SK-N-SH (cell line): ENCODE data around the gene UNK. TPM values are rescaled to one million over a fixed set of nuclear protein-coding genes. Genes with fewer than 3 reads are reported as not detected.

Experiments used
- CTCF ChIA-PET: fragments of 300-600, 350-600 bp; formaldehyde crosslinking; extraction: SDS; loops from one replicate; lab custom pipeline; 2021; lab: Yijun Ruan, JAX
- POLR2A ChIA-PET: fragments of 350-600 bp; sonication (Branson Sonifier 250); formaldehyde crosslinking; extraction: SDS; loops from one replicate; lab custom pipeline; 2020; ENCODE audit warnings: antibody characterized with exemption, inconsistent platforms; lab: Yijun Ruan, JAX
- DNase-seq: peaks from one replicate; pipeline ENCODE4 v3.0.0; 2012
- H2AFZ ChIP-seq: fragments of 200-600 bp; sonication (generic); 2 replicates; pipeline ENCODE4 v1.8.1; 2016; ENCODE audit warnings: antibody characterized with exemption, mild to moderate bottlenecking, low read depth
- H3F3A ChIP-seq: fragments of 200-600 bp; sonication (generic); replicated peaks from 2 replicates; pipeline ENCODE3; 2016; ENCODE audit warnings: antibody characterized with exemption, mild to moderate bottlenecking; ENCODE audit not compliant: insufficient read depth
- H3K27ac ChIP-seq, 2 experiments: fragments of 200-500 bp in 1 of 2; fragments of 200-600 bp in 1 of 2; sonication (Bioruptor generic) in 1 of 2; sonication (generic), shearing (Covaris generic) in 1 of 2; 2 replicates each; pipeline versions ENCODE4 v1.5.1 to v1.6.1; 2014 to 2016; ENCODE audit warnings: low read depth in 2 of 2, inconsistent platforms in 1 of 2, low read length in 1 of 2, mild to moderate bottlenecking in 1 of 2, mixed read lengths in 1 of 2
- H3K27me3 ChIP-seq: fragments of 200-600 bp; sonication (generic), shearing (Covaris generic); 2 replicates; pipeline ENCODE4 v1.6.1; 2016; ENCODE audit warnings: mixed run types; ENCODE audit not compliant: insufficient read depth
- H3K36me3 ChIP-seq, 2 experiments: fragments of 200-500 bp in 1 of 2; fragments of 200-600 bp in 1 of 2; sonication (Bioruptor generic) in 1 of 2; sonication (generic) in 1 of 2; replicated peaks in 1 of 2; 2 replicates each; pipeline versions ENCODE3 to v1.5.1; 2014 to 2016; ENCODE audit warnings: low read length in 1 of 2, mild to moderate bottlenecking in 1 of 2; ENCODE audit not compliant: insufficient read depth in 2 of 2, control insufficient read depth in 1 of 2
- H3K4me1 ChIP-seq, 2 experiments: fragments of 200-500 bp in 1 of 2; fragments of 200-600 bp in 1 of 2; sonication (Bioruptor generic) in 1 of 2; sonication (generic), shearing (Covaris generic) in 1 of 2; 2 replicates each; pipeline versions ENCODE4 v1.5.1 to v1.6.1; 2014 to 2016; ENCODE audit warnings: low read depth in 1 of 2, low read length in 1 of 2, mixed run types in 1 of 2; ENCODE audit not compliant: insufficient read depth in 2 of 2, control insufficient read depth in 1 of 2
- H3K4me2 ChIP-seq: fragments of 200-600 bp; sonication (generic), shearing (Covaris generic); 2 replicates; pipeline ENCODE4 v1.6.1; 2017; ENCODE audit warnings: mixed run types
- H3K4me3 ChIP-seq, 2 experiments: fragments of 200-500 bp in 1 of 2; fragments of 200-600 bp in 1 of 2; sonication (Bioruptor generic) in 1 of 2; sonication (generic), shearing (Covaris generic) in 1 of 2; 2 replicates each; pipeline versions ENCODE4 v1.5.1 to v1.8.1; 2014 to 2016; ENCODE audit warnings: low read depth in 2 of 2, inconsistent platforms in 1 of 2, low read length in 1 of 2, mild to moderate bottlenecking in 1 of 2, mixed read lengths in 1 of 2, moderate library complexity in 1 of 2
- H3K79me2 ChIP-seq: fragments of 200-600 bp; sonication (generic); 2 replicates; pipeline ENCODE4 v1.8.1; 2017; ENCODE audit warnings: mild to moderate bottlenecking; ENCODE audit not compliant: insufficient read depth
- H3K9ac ChIP-seq: fragments of 200-600 bp; sonication (generic); 2 replicates; pipeline ENCODE4 v1.6.1; 2017; ENCODE audit warnings: mixed run types
- H3K9me2 ChIP-seq: fragments of 200-600 bp; sonication (generic); 2 replicates; pipeline ENCODE4 v1.6.1; 2017; ENCODE audit warnings: mixed run types
- H3K9me3 ChIP-seq: fragments of 200-600 bp; sonication (generic); 2 replicates; pipeline ENCODE4 v1.6.1; 2017; ENCODE audit warnings: mixed run types, mild to moderate bottlenecking, moderate library complexity
- H4K20me1 ChIP-seq: fragments of 200-600 bp; sonication (generic); 2 replicates; pipeline ENCODE4 v1.6.1; 2017; ENCODE audit warnings: mild to moderate bottlenecking, mixed run types; ENCODE audit not compliant: insufficient read depth
- CHD2 ChIP-seq: fragments of 150-350 bp; IDR thresholded peaks from 2 replicates; pipeline ENCODE4 v1.6.1; 2018; ENCODE audit warnings: low read length; ENCODE audit not compliant: partially characterized antibody
- EP300 ChIP-seq, 2 experiments: IDR thresholded peaks; 2 replicates each; pipeline versions ENCODE4 v1.4.0 to v1.6.1; 2012; ENCODE audit warnings: borderline replicate concordance in 1 of 2, low read depth in 1 of 2, low read length in 1 of 2
- EZH2phosphoT487 ChIP-seq: fragments of 200-600 bp; sonication (generic); IDR thresholded peaks from 2 replicates; pipeline ENCODE4 v1.6.1; 2017; ENCODE audit warnings: low read depth, mixed run types, mild to moderate bottlenecking, antibody characterized with exemption, moderate library complexity, borderline replicate concordance
- FOSL2 ChIP-seq: IDR thresholded peaks from 2 replicates; pipeline ENCODE4 v1.4.0; 2012; ENCODE audit warnings: low read depth, mild to moderate bottlenecking, moderate library complexity, borderline replicate concordance
- FOXJ3 ChIP-seq: sonication (generic); formaldehyde crosslinking; IDR thresholded peaks from 2 replicates; pipeline ENCODE4 v1.5.1; 2020; ENCODE audit warnings: mild to moderate bottlenecking, missing genetic modification reagents
- GABPA ChIP-seq: IDR thresholded peaks from 2 replicates; pipeline ENCODE4 v1.4.0; 2012; ENCODE audit warnings: low read depth, mild to moderate bottlenecking
- GATA2 ChIP-seq: sonication (generic); formaldehyde crosslinking; IDR thresholded peaks from 2 replicates; pipeline ENCODE4 v1.5.0; 2020; ENCODE audit warnings: mild to moderate bottlenecking, missing genetic modification reagents
- IRF3 ChIP-seq: fragments of 150-350 bp; IDR thresholded peaks from 2 replicates; pipeline ENCODE4 v1.6.1; 2016; ENCODE audit warnings: mild to moderate bottlenecking, low read depth, low read length
- JUND ChIP-seq: IDR thresholded peaks from 2 replicates; pipeline ENCODE4 v1.4.0; 2012
- MXI1 ChIP-seq: IDR thresholded peaks from 2 replicates; pipeline ENCODE4 v1.6.1; 2012; ENCODE audit warnings: mild to moderate bottlenecking, low read depth, low read length, improper control_type of control experiment
- NFIC ChIP-seq: IDR thresholded peaks from 2 replicates; pipeline ENCODE4 v1.4.0; 2012; ENCODE audit warnings: borderline replicate concordance
- NRF1 ChIP-seq: IDR thresholded peaks from 2 replicates; pipeline ENCODE4 v1.6.1; 2012; ENCODE audit warnings: low read depth, mild to moderate bottlenecking, low read length
- RCOR1 ChIP-seq: fragments of 150-350 bp; IDR thresholded peaks from 2 replicates; pipeline ENCODE4 v1.6.1; 2017; ENCODE audit warnings: antibody characterized with exemption, low read length
- RXRA ChIP-seq: IDR thresholded peaks from 2 replicates; pipeline ENCODE4 v1.4.0; 2012; ENCODE audit warnings: low read depth, mild to moderate bottlenecking, borderline replicate concordance
- SIN3A ChIP-seq: IDR thresholded peaks from 2 replicates; pipeline ENCODE4 v1.6.1; 2012; ENCODE audit warnings: low read depth, mild to moderate bottlenecking, low read length, moderate library complexity, borderline replicate concordance
- SMC3 ChIP-seq: IDR thresholded peaks from 2 replicates; pipeline ENCODE4 v1.6.1; 2012; ENCODE audit warnings: low read depth, low read length, improper control_type of control experiment
- TAF1 ChIP-seq: IDR thresholded peaks from 2 replicates; pipeline ENCODE4 v1.6.1; 2012; ENCODE audit warnings: low read depth, mild to moderate bottlenecking, low read length, moderate library complexity, borderline replicate concordance
- TCF12 ChIP-seq: IDR thresholded peaks from 2 replicates; pipeline ENCODE4 v1.4.0; 2012
- TEAD4 ChIP-seq: IDR thresholded peaks from 2 replicates; pipeline ENCODE4 v1.4.0; 2012; ENCODE audit warnings: mild to moderate bottlenecking, borderline replicate concordance; ENCODE audit not compliant: insufficient read depth
- USF1 ChIP-seq: IDR thresholded peaks from 2 replicates; pipeline ENCODE4 v1.4.0; 2012; ENCODE audit warnings: low read depth, borderline replicate concordance
- ZBTB33 ChIP-seq: IDR thresholded peaks from 2 replicates; pipeline ENCODE4 v1.4.0; 2012; ENCODE audit warnings: low read depth, borderline replicate concordance
- WGBS: methylation state at CpG from one replicate; pipeline ENCODE4 v1.1.6; 2017; ENCODE audit warnings: low lambda C conversion rate; 5-methylcytosine and 5-hydroxymethylcytosine counted together
- polyA plus RNA-seq, 3 experiments: library from polyadenylated mRNA; depleted of rRNA; stranded (reverse); fragments of >200 nt; gene quantifications; 2 replicates each; pipeline ENCODE4 v1.2.3, GENCODE V29; 2012
- TF ChIP-seq, protein P1 (sequence below): IDR thresholded peaks from 2 replicates; pipeline ENCODE4; 2012
- TF ChIP-seq, protein P2 (sequence below): fragments of 150-350 bp; IDR thresholded peaks from 2 replicates; pipeline ENCODE4 v1.6.1; 2017; ENCODE audit warnings: antibody characterized with exemption, low read length, low read depth, borderline replicate concordance

The UNK gene
- polyA plus RNA-seq, 1 of the 3 experiments (the other 2 are of a cell fraction): 24.8 TPM

DNA sequence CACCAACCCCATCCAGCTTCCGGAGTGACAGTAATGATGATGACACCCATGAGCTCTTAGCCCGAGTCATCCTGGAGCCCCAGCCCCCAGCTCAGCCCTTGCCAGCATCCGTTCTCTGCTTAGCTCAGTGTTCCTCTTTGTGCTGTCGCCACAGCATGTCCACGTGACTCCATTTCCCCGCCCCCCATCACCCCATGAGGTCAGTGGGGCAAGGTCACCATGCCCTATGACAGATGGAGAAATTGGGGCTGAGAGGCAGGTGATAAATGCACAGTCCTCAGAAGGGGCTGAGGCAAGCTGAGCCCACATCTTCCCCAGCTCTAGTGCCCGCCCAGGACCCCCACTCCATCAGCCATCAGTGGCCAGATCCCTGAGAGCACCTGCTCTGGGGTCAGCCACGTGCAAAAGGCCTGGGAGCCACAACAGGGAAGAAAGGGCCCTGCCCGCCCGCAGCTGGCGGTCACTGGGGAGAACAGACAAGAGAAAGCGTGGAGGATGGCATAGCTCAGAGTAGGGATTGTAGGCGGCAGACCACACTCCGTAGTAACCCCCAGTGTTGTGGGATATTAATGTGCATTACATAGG lies 46.3 kb upstream of the UNK start:
- Histone ChIP-seq H3K4me3 (no peak overlapping the region), H4K20me1 (no peaks in the 10 kb centered on the region), H3K4me2 (no peak overlapping the region), H3K36me3 (no peaks in the 10 kb centered on the region), H3K9me3 (no peaks in the 10 kb centered on the region), H3K27me3 (no peaks in the 10 kb centered on the region), H3K79me2 (no peaks in the 10 kb centered on the region), H2AFZ (no peak overlapping the region), H3F3A (no peaks in the 10 kb centered on the region), H3K4me1 (no peaks in the 10 kb centered on the region; a peak in 1 of 4 replicates), H3K27ac (no peak overlapping the region), H3K9ac (no peak overlapping the region), H3K9me2 (no peaks in the 10 kb centered on the region)
- POLR2A ChIA-PET: no interaction called here
- TF ChIP-seq SMC3 (no peak), JUND (no peak), GABPA (no peak), USF1 (peak; percentile 77; the same call in 1 of the 2 replicates), TEAD4 (no peak), FOXJ3 (CRISPR knock-in tag) (no peak), ZBTB33 (no peak), GATA2 (no peak)
- TF ChIP-seq, protein P1, sequence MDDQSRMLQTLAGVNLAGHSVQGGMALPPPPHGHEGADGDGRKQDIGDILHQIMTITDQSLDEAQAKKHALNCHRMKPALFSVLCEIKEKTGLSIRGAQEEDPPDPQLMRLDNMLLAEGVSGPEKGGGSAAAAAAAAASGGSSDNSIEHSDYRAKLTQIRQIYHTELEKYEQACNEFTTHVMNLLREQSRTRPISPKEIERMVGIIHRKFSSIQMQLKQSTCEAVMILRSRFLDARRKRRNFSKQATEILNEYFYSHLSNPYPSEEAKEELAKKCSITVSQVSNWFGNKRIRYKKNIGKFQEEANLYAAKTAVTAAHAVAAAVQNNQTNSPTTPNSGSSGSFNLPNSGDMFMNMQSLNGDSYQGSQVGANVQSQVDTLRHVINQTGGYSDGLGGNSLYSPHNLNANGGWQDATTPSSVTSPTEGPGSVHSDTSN: no peak
- WGBS: 72% methylated on average over 14 of the region's 14 CpGs
- CTCF ChIA-PET: interaction anchor here (0.8 to 31.4 kb wide), 8 partner anchors 8 to 105 kb away, joined by 3 to 1370 read pairs (median 4); partner anchors contain the start of gene SMIM5
- no peak for DNase-seq

- Histone ChIP-seq H3K4me1 (no peaks in the 10 kb centered on the region; a peak in 1 of 4 replicates), H3K4me3 (no peak overlapping the region), H3K4me2 (no peak overlapping the region), H4K20me1 (no peaks in the 10 kb centered on the region), H3K27me3 (no peaks in the 10 kb centered on the region), H3K9me2 (no peaks in the 10 kb centered on the region), H2AFZ (no peak overlapping the region), H3K9ac (no peak overlapping the region), H3K79me2 (no peaks in the 10 kb centered on the region), H3K27ac (no peak overlapping the region), H3K9me3 (no peaks in the 10 kb centered on the region), H3F3A (no peaks in the 10 kb centered on the region), H3K36me3 (no peaks in the 10 kb centered on the region)
- CTCF ChIA-PET: interaction anchor here (0.9 to 31.4 kb wide), 6 partner anchors 7 to 221 kb away, joined by 3 to 1370 read pairs (median 10); partner anchors contain the start of gene SMIM5
- WGBS: 89% methylated on average over 6 of the region's 7 CpGs
- DNase-seq: no peak
- POLR2A ChIA-PET: no interaction called here
- TF ChIP-seq, protein P2, sequence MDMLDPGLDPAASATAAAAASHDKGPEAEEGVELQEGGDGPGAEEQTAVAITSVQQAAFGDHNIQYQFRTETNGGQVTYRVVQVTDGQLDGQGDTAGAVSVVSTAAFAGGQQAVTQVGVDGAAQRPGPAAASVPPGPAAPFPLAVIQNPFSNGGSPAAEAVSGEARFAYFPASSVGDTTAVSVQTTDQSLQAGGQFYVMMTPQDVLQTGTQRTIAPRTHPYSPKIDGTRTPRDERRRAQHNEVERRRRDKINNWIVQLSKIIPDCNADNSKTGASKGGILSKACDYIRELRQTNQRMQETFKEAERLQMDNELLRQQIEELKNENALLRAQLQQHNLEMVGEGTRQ: no peak
- TF ChIP-seq RXRA: no peak
- TF ChIP-seq IRF3: no peak
- TF ChIP-seq NRF1: no peak
- TF ChIP-seq RCOR1: no peak
- TF ChIP-seq TCF12: no peak
- no peak for TF ChIP-seq EP300 (IDR thresholded peaks at IDR 0.05; ENCODE audit: borderline replicate concordance in 1 of 2, low read depth in 1 of 2, low read length in 1 of 2)
- TF ChIP-seq FOSL2: no peak
- TF ChIP-seq SIN3A: no peak
- TF ChIP-seq MXI1: no peak
- TF ChIP-seq GATA2: no peak
- no peak for TF ChIP-seq CHD2
- TF ChIP-seq JUND: no peak
- no peak for TF ChIP-seq EZH2phosphoT487
- no peak for TF ChIP-seq NFIC
- TF ChIP-seq TAF1: no peak
Measured at GRCh38 chr17:75739174-75739573, 45.4 kb upstream of the UNK start.
